ENCODE results near the gene LATS1.
"Not testable (repeated sequence)": the region's sequence is repeated elsewhere in the genome, so short reads cannot be mapped to it uniquely, and the experiment has no call there.

Gene LATS1

DNA sequence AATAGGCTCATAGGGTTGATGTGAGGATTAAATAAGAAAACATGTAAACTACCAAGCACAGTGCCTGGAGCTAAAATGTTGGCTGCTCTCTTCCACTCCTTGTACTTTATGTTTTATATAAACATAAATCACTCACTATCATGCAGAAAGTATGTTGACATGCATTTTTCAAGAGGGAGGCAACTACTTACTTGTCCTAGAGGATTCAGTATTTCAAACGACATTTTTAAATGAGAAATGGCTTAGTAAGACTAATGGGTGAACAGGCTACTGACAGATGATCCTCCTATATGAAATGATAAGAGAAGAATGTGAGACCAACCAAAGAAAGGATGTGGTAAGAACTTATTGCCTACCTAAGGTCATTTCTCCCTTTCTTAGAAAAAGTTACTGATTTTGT is 21.0 kb downstream of the LATS1 start:
- H3K9me3 ChIP-seq (ENCODE audit: low read depth, low read length), result no peaks in the 10 kb centered on the region
- peaks cover 63% of the 10 kb centered on the region for H3K36me3 ChIP-seq (ENCODE audit: insufficient read depth, low read length)
- no peak overlapping the region for H3K27ac ChIP-seq
- no peak overlapping the region for H3K4me3 ChIP-seq
- no peak overlapping the region for H3K9ac ChIP-seq (ENCODE audit: insufficient read length)
- no peak for DNase-seq (ENCODE audit: low read depth, low spot score)
- TF ChIP-seq POLR2AphosphoS5 (IDR thresholded peaks at IDR 0.05; ENCODE audit: borderline replicate concordance, low read depth, low read length), result no peak
- TF ChIP-seq FOXP2 (optimal IDR thresholded peaks at IDR 0.05; ENCODE audit: control extremely low read depth, extremely low read length, insufficient read depth), result no peak
- no peak for TF ChIP-seq EZH2 (IDR thresholded peaks at IDR 0.05)

DNA sequence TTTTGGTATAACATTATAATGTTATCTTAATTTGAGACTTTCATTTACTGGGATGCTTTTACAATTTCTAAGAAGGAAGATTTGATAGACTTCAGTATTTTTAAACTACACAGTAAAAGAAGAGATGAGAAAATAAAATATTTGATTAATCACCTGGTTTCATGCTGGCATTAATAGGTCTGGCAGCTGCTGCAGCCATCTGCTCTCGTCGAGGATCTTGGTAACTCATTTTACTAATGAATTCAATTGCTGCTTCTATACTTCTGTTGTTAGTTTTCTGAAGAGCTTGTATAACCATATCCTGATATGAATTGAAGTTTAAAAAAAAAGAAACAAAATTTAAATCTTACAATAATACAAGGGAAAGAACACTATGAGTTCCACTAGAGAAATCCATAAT is 23.0 kb downstream of the LATS1 start:
- no peak overlapping the region for H3K27ac ChIP-seq
- peaks cover 62% of the 10 kb centered on the region for H3K36me3 ChIP-seq (ENCODE audit: insufficient read depth, low read length)
- no peak overlapping the region for H3K4me3 ChIP-seq
- no peak for TF ChIP-seq FOXP2 (optimal IDR thresholded peaks at IDR 0.05; ENCODE audit: control extremely low read depth, extremely low read length, insufficient read depth)
- no peak for TF ChIP-seq EZH2 (IDR thresholded peaks at IDR 0.05)
- TF ChIP-seq POLR2AphosphoS5 (IDR thresholded peaks at IDR 0.05; ENCODE audit: borderline replicate concordance, low read depth, low read length), result no peak
- H3K9ac ChIP-seq (ENCODE audit: insufficient read length), result no peak overlapping the region
- no peak for DNase-seq (ENCODE audit: low read depth, low spot score)
- H3K9me3 ChIP-seq (ENCODE audit: low read depth, low read length), result no peaks in the 10 kb centered on the region

DNA sequence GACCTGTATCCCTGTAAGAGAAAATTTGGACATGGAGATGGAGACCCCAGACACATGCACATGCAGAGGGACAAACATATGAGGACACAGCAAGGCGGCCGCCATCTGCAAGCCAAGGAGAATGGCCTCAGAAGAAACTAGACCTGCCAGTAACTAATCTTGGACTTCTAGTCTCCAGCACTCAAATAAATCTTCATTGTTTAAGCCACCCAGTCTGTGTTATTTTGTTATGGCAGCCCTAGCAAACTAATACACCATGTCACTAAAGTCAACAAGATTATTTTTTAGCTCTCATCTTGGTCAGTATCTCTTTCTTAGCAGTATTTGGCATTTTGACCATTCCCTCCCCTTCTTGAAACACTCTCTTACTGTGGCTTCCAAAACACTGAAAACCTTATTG is 26.7 kb downstream of the LATS1 start:
- TF ChIP-seq POLR2AphosphoS5 (IDR thresholded peaks at IDR 0.05; ENCODE audit: borderline replicate concordance, low read depth, low read length) (no peak), EZH2 (IDR thresholded peaks at IDR 0.05) (no peak), FOXP2 (optimal IDR thresholded peaks at IDR 0.05; ENCODE audit: control extremely low read depth, extremely low read length, insufficient read depth) (no peak)
- DNase-seq (ENCODE audit: low read depth, low spot score), result no peak
- Histone ChIP-seq H3K4me3 (no peak overlapping the region), H3K9me3 (ENCODE audit: low read depth, low read length) (no peaks in the 10 kb centered on the region), H3K27ac (no peak overlapping the region), H3K36me3 (ENCODE audit: insufficient read depth, low read length) (peaks cover 52% of the 10 kb centered on the region), H3K9ac (ENCODE audit: insufficient read length) (no peak overlapping the region)

DNA sequence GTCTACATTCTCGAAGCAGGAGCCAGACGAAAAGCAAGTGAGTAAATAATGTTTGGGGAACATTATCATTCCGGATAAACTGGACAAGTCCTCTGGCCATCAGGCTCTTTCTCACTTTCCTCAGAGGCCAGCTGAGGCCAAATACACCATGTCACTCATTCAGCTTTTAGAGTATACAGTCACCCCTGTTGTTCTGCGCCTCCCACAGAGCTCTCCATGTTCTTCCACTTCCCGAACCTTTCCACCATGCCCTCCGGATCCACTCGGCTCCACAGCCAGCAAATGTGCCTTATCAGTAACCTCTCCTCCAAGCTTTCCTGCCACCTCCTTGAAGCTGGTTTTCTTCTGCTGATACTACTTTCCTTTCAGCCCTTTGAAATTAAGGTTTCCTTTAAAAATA is 31.7 kb downstream of the LATS1 start:
- peaks cover 35% of the 10 kb centered on the region for H3K36me3 ChIP-seq (ENCODE audit: insufficient read depth, low read length)
- no peak overlapping the region for H3K27ac ChIP-seq
- no peak overlapping the region for H3K9ac ChIP-seq (ENCODE audit: insufficient read length)
- DNase-seq (ENCODE audit: low read depth, low spot score), result no peak
- no peaks in the 10 kb centered on the region for H3K9me3 ChIP-seq (ENCODE audit: low read depth, low read length)
- no peak overlapping the region for H3K4me3 ChIP-seq
- no peak for TF ChIP-seq FOXP2 (optimal IDR thresholded peaks at IDR 0.05; ENCODE audit: control extremely low read depth, extremely low read length, insufficient read depth)
- TF ChIP-seq EZH2 (IDR thresholded peaks at IDR 0.05), result no peak
- TF ChIP-seq POLR2AphosphoS5 (IDR thresholded peaks at IDR 0.05; ENCODE audit: borderline replicate concordance, low read depth, low read length), result no peak

DNA sequence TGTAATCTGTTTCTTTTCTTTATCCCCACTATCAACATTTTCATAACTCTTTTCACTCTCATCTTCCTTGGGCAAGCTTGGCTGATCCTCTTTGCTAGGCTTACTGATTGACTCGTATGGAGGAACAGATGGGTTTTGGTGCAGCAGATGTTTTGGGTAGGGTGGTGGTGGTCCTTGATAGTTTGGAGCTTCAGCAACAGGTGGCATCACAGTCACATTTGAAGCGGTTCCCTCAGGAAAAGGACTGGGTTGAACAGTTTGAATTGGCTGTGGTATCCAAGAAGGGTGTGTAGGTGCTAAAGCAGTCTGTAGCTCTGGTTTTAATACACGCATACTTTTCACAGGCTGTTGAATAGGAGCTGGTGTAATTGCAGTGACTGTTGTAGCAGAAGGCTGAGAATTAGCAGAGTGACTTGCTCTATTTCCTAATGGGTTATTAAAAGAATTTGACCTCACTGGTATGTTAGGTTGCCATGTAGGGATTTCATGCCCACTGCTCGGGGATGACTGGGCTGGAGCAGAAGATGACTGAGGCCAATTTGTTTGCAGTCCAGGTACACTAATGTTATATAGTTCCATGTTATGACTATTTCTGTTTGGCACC is 34.5 kb downstream of the LATS1 start:
- Histone ChIP-seq H3K27ac (no peak overlapping the region), H3K36me3 (ENCODE audit: insufficient read depth, low read length) (peaks cover 45% of the 10 kb centered on the region), H3K9ac (ENCODE audit: insufficient read length) (no peak overlapping the region), H3K4me3 (no peak overlapping the region), H3K9me3 (ENCODE audit: low read depth, low read length) (no peaks in the 10 kb centered on the region)
- DNase-seq (ENCODE audit: low read depth, low spot score), result no peak
- no peak for TF ChIP-seq EZH2 (IDR thresholded peaks at IDR 0.05)
- no peak for TF ChIP-seq POLR2AphosphoS5 (IDR thresholded peaks at IDR 0.05; ENCODE audit: borderline replicate concordance, low read depth, low read length)
- TF ChIP-seq FOXP2 (optimal IDR thresholded peaks at IDR 0.05; ENCODE audit: control extremely low read depth, extremely low read length, insufficient read depth), result no peak

DNA sequence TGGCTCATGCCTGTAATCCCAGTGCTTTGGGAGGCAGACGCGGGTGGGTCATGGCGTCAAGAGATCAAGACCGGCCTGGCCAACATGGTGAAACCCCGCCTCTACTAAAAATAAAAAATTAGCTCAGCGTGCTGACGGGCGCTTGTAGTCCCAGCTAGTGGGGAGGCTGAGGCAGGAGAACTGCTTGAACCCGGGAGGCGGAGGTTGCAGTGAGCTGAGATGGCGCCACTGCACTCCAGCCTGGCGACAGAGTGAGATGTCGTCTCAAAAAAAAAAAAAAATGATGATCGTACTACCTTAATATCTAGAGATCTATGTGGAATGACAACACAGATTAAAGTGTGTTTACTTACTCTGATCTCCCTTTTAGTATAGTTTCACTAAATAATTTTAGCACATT is 36.1 kb downstream of the LATS1 start:
- DNase-seq (ENCODE audit: low read depth, low spot score); H3K9ac ChIP-seq (ENCODE audit: insufficient read length); H3K27ac ChIP-seq; H3K9me3 ChIP-seq (ENCODE audit: low read depth, low read length); H3K4me3 ChIP-seq: not testable (repeated sequence)
- peaks cover 57% of the 10 kb centered on the region for H3K36me3 ChIP-seq (ENCODE audit: insufficient read depth, low read length)

DNA sequence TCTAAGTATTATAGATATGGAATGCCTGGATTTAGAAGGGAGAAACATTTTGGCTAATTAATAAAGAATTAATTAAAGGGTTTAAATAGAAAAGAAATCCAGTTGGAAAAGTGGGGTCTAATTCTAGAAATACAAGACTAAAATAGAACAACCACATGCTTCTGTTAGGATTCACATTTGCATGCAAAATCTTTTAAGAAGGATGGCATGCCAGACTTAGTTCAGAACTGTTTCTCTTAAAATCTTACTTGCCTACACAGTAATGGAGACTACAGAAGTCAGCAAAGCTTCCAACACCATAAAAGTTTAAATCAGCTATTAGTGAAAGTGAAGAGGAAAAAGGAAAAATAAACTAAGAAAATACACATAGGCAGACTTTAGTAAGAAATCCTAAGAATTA is 36.7 kb downstream of the LATS1 start:
- Histone ChIP-seq H3K9ac (ENCODE audit: insufficient read length) (no peak overlapping the region), H3K36me3 (ENCODE audit: insufficient read depth, low read length) (peaks cover 61% of the 10 kb centered on the region), H3K27ac (peak overlapping the region; percentile 40; the same call in 1 of the 2 replicates), H3K9me3 (ENCODE audit: low read depth, low read length) (no peaks in the 10 kb centered on the region), H3K4me3 (no peak overlapping the region)
- DNase-seq (ENCODE audit: low read depth, low spot score), result no peak
- TF ChIP-seq POLR2AphosphoS5 (IDR thresholded peaks at IDR 0.05; ENCODE audit: borderline replicate concordance, low read depth, low read length) (no peak), FOXP2 (optimal IDR thresholded peaks at IDR 0.05; ENCODE audit: control extremely low read depth, extremely low read length, insufficient read depth) (no peak), EZH2 (IDR thresholded peaks at IDR 0.05) (no peak)

DNA sequence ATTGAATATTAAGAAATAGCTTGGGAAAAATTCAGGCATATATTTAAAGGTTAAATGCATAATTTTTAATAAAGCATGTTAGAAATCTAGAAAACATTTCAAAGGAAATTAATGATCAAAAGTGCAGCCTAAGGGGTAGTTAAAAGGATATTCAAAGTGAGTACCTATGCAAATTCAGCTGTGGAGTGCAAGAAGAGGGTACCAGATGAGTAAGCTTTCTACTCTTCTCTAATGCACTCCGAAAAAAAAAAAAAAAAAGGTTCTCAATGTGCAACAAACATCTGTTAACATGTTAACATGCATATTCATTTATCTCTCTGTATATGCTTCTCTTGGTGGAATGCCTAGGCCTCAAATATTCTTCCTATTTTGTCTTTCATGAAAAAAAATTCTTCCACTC is 37.4 kb downstream of the LATS1 start:
- no peak for DNase-seq (ENCODE audit: low read depth, low spot score)
- Histone ChIP-seq H3K4me3 (no peak overlapping the region), H3K27ac (no peak overlapping the region), H3K9ac (ENCODE audit: insufficient read length) (no peak overlapping the region), H3K36me3 (ENCODE audit: insufficient read depth, low read length) (peaks cover 64% of the 10 kb centered on the region), H3K9me3 (ENCODE audit: low read depth, low read length) (no peaks in the 10 kb centered on the region)
- TF ChIP-seq EZH2 (IDR thresholded peaks at IDR 0.05) (no peak), POLR2AphosphoS5 (IDR thresholded peaks at IDR 0.05; ENCODE audit: borderline replicate concordance, low read depth, low read length) (no peak), FOXP2 (optimal IDR thresholded peaks at IDR 0.05; ENCODE audit: control extremely low read depth, extremely low read length, insufficient read depth) (no peak)

DNA sequence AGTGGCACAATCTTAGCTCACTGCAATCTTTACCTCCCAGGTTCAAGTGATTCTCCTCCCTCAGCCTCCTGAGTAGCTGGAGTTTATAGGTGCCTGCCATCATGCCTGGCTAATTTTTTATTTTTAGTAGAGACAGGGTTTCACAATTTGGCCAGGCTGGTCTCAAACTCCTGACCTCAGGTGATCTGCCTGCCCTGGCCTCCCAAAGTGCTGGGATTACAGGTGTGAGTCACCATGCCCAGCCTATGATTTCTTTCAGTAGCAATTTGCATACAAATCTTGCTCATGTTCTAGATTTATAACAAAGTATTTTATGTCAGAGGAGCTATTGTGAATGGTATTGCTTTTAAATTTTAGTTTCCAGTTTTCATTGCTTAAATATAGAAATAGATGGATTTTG is 45.6 kb downstream of the LATS1 start:
- DNase-seq (ENCODE audit: low read depth, low spot score); H3K4me3 ChIP-seq; H3K27ac ChIP-seq; H3K9ac ChIP-seq (ENCODE audit: insufficient read length); H3K9me3 ChIP-seq (ENCODE audit: low read depth, low read length): not testable (repeated sequence)
- H3K36me3 ChIP-seq (ENCODE audit: insufficient read depth, low read length), result peaks cover 47% of the 10 kb centered on the region

All from SK-N-MC (cell line).